Neural progenitor cell (in vitro differentiated cells): ENCODE data around the gene CPM. TPM values are rescaled to one million over a fixed set of nuclear protein-coding genes. Genes with fewer than 3 reads are reported as not detected.

ENCODE experiments used
- DNase-seq: peaks from one replicate; pipeline ENCODE4 v3.0.0-alpha.2; 2016; ENCODE audit warnings: low spot score
- H2AFZ ChIP-seq: fragments of 200-600 bp; sonication (generic); replicated peaks from 2 replicates; pipeline ENCODE4 v1.6.1; 2016; ENCODE audit warnings: antibody characterized with exemption
- H3F3A ChIP-seq: fragments of 200-600 bp; sonication (generic); 2 replicates; pipeline ENCODE4 v1.6.1; 2016; ENCODE audit warnings: antibody characterized with exemption, low read depth
- H3K27ac ChIP-seq: fragments of 200-600 bp; sonication (generic); 2 replicates; pipeline ENCODE4 v1.5.1; 2016; ENCODE audit warnings: mild to moderate bottlenecking
- H3K27me3 ChIP-seq: fragments of 200-600 bp; sonication (generic); 2 replicates; pipeline ENCODE4 v1.6.1; 2016; ENCODE audit warnings: mild to moderate bottlenecking, moderate library complexity
- H3K36me3 ChIP-seq: fragments of 200-600 bp; sonication (generic); 2 replicates; pipeline ENCODE4 v1.5.1; 2016
- H3K4me1 ChIP-seq: fragments of 200-600 bp; sonication (generic); 2 replicates; pipeline ENCODE4 v1.6.1; 2016; ENCODE audit warnings: mixed run types
- H3K4me2 ChIP-seq: fragments of 200-600 bp; sonication (generic); 2 replicates; pipeline ENCODE4 v1.6.1; 2016
- H3K4me3 ChIP-seq: fragments of 200-600 bp; sonication (generic); 2 replicates; pipeline ENCODE4 v1.5.1; 2016
- H3K79me2 ChIP-seq: fragments of 200-600 bp; sonication (generic); 2 replicates; pipeline ENCODE4 v1.6.1; 2016; ENCODE audit warnings: low read depth
- H3K9ac ChIP-seq: fragments of 200-600 bp; sonication (generic); 2 replicates; pipeline ENCODE4 v1.6.1; 2016
- H3K9me3 ChIP-seq: fragments of 200-600 bp; sonication (generic); 2 replicates; pipeline ENCODE4 v1.5.1; 2016; ENCODE audit warnings: low read depth
- H4K20me1 ChIP-seq: fragments of 200-600 bp; sonication (generic); 2 replicates; pipeline ENCODE4 v1.6.1; 2016; ENCODE audit warnings: low read depth
- H3K27ac Mint-ChIP-seq: 3 replicates; pipeline ENCODE4 v1.8.0; 2021; ENCODE audit warnings: mixed read lengths
- H3K27me3 Mint-ChIP-seq: 2 replicates; pipeline ENCODE4 v1.8.0; 2022; ENCODE audit warnings: low read depth, mild to moderate bottlenecking, inconsistent platforms, moderate library complexity, mixed read lengths; ENCODE audit not compliant: insufficient read depth
- H3K36me3 Mint-ChIP-seq: 3 replicates; pipeline ENCODE4 v1.8.0; 2021; ENCODE audit warnings: mixed read lengths
- H3K4me1 Mint-ChIP-seq: 3 replicates; pipeline ENCODE4 v1.8.0; 2021; ENCODE audit warnings: mixed read lengths
- H3K4me3 Mint-ChIP-seq: 3 replicates; pipeline ENCODE4 v1.8.0; 2021; ENCODE audit warnings: mild to moderate bottlenecking, moderate library complexity, mixed read lengths
- H3K9me3 Mint-ChIP-seq: 3 replicates; pipeline ENCODE4 v1.8.0; 2020; ENCODE audit warnings: mixed read lengths
- CTCF ChIP-seq: fragments of 200-600 bp; sonication (generic); IDR thresholded peaks from 2 replicates; pipeline ENCODE4 v1.5.1; 2017; ENCODE audit warnings: antibody characterized with exemption, mild to moderate bottlenecking
- EZH2 ChIP-seq: fragments of 200-600 bp; sonication (generic); IDR thresholded peaks from 2 replicates; pipeline ENCODE4 v1.6.1; 2017; ENCODE audit warnings: antibody characterized with exemption, mild to moderate bottlenecking, moderate library complexity
- EZH2phosphoT487 ChIP-seq: fragments of 200-600 bp; sonication (generic); IDR thresholded peaks from 2 replicates; pipeline ENCODE4 v1.6.1; 2017; ENCODE audit warnings: antibody characterized with exemption
- total RNA-seq: library from RNA; depleted of rRNA; stranded (reverse); fragments of >200 nt; gene quantifications from 2 replicates; pipeline ENCODE4 v1.2.3, GENCODE V29; 2015; ENCODE audit warnings: low replicate concordance

CPM gene
- total RNA-seq, 1 donor from 2014 or later = 0.02 TPM

- peaks cover 3% of the 10 kb centered on the region for H3K9me3 Mint-ChIP-seq
- H3K27ac Mint-ChIP-seq = no peak overlapping the region
- no peaks in the 10 kb centered on the region for H3K79me2 ChIP-seq
- no peaks in the 10 kb centered on the region for H3K36me3 ChIP-seq
- H3K27me3 Mint-ChIP-seq = peaks cover 24% of the 10 kb centered on the region
- H3K27me3 ChIP-seq = peaks cover 45% of the 10 kb centered on the region
- H3K4me2 ChIP-seq = peak overlapping the region; percentile 78
- no peak overlapping the region for H3K27ac ChIP-seq
- H3K36me3 Mint-ChIP-seq = no peaks in the 10 kb centered on the region
- H3F3A ChIP-seq = peaks cover 11% of the 10 kb centered on the region
- no peak overlapping the region for H3K9ac ChIP-seq
- peak overlapping the region; percentile 94 for H2AFZ ChIP-seq
- peak overlapping the region; percentile 59 for H3K4me3 ChIP-seq
- H4K20me1 ChIP-seq = no peaks in the 10 kb centered on the region
- no peak for DNase-seq
- no peaks in the 10 kb centered on the region for H3K9me3 ChIP-seq
- H3K4me3 Mint-ChIP-seq = peak overlapping the region; percentile 85
- H3K4me1 Mint-ChIP-seq = peaks cover 7% of the 10 kb centered on the region
- peaks cover 6% of the 10 kb centered on the region for H3K4me1 ChIP-seq
- TF ChIP-seq EZH2 = no peak
- TF ChIP-seq EZH2phosphoT487 = peak; percentile 61
Measured at GRCh38 chr12:68932128-68932960, 627 bp downstream of the CPM start.

GRCh38 chr12:68930178-68930577 lies 2.8 kb downstream of the CPM start:
- H3K27me3 ChIP-seq = peaks cover 45% of the 10 kb centered on the region
- no peaks in the 10 kb centered on the region for H4K20me1 ChIP-seq
- Mint-ChIP-seq H3K4me3 (no peak overlapping the region), H3K9me3 (peaks cover 3% of the 10 kb centered on the region), H3K27ac (no peak overlapping the region), H3K36me3 (no peaks in the 10 kb centered on the region), H3K4me1 (peaks cover 7% of the 10 kb centered on the region), H3K27me3 (peaks cover 24% of the 10 kb centered on the region)
- H3F3A ChIP-seq = peaks cover 11% of the 10 kb centered on the region
- no peaks in the 10 kb centered on the region for H3K79me2 ChIP-seq
- H3K9ac ChIP-seq = no peak overlapping the region
- H3K4me1 ChIP-seq = peaks cover 6% of the 10 kb centered on the region
- H3K27ac ChIP-seq = no peak overlapping the region
- no peak overlapping the region for H3K4me2 ChIP-seq
- H3K36me3 ChIP-seq = no peaks in the 10 kb centered on the region
- no peak for TF ChIP-seq EZH2phosphoT487
- H3K4me3 ChIP-seq = no peak overlapping the region
- DNase-seq = no peak
- H3K9me3 ChIP-seq = no peaks in the 10 kb centered on the region
- no peak overlapping the region for H2AFZ ChIP-seq

- Mint-ChIP-seq H3K9me3 (peaks cover 3% of the 10 kb centered on the region), H3K4me3 (no peak overlapping the region), H3K27me3 (peaks cover 2% of the 10 kb centered on the region), H3K27ac (no peak overlapping the region), H3K4me1 (peaks cover 15% of the 10 kb centered on the region), H3K36me3 (no peaks in the 10 kb centered on the region)
- no peak overlapping the region for H3K27ac ChIP-seq
- no peak overlapping the region for H3K4me2 ChIP-seq
- no peak overlapping the region for H3K4me3 ChIP-seq
- TF ChIP-seq EZH2phosphoT487 (no peak), CTCF (no peak)
- no peaks in the 10 kb centered on the region for H3K36me3 ChIP-seq
- H3K9ac ChIP-seq = no peak overlapping the region
- no peaks in the 10 kb centered on the region for H3K79me2 ChIP-seq
- DNase-seq = no peak
- no peaks in the 10 kb centered on the region for H3K4me1 ChIP-seq
- H3K9me3 ChIP-seq = no peaks in the 10 kb centered on the region
- H3K27me3 ChIP-seq = no peaks in the 10 kb centered on the region
- H3F3A ChIP-seq = no peaks in the 10 kb centered on the region
- no peak overlapping the region for H2AFZ ChIP-seq
- no peaks in the 10 kb centered on the region for H4K20me1 ChIP-seq
Measured at GRCh38 chr12:68924546-68924945, 8.4 kb downstream of the CPM start.

GRCh38 chr12:68919581-68920239 lies 13.3 kb downstream of the CPM start:
- no peaks in the 10 kb centered on the region for H3K36me3 Mint-ChIP-seq
- Histone ChIP-seq H2AFZ (no peak overlapping the region), H3K4me1 (peaks cover 8% of the 10 kb centered on the region), H3K27ac (no peak overlapping the region), H3K79me2 (no peaks in the 10 kb centered on the region), H3K9ac (no peak overlapping the region), H3K4me3 (no peak overlapping the region), H3F3A (no peaks in the 10 kb centered on the region), H3K4me2 (no peak overlapping the region), H3K9me3 (no peaks in the 10 kb centered on the region), H4K20me1 (no peaks in the 10 kb centered on the region), H3K36me3 (no peaks in the 10 kb centered on the region), H3K27me3 (no peaks in the 10 kb centered on the region)
- no peaks in the 10 kb centered on the region for H3K9me3 Mint-ChIP-seq
- DNase-seq = no peak
- no peak overlapping the region for H3K27ac Mint-ChIP-seq
- H3K4me3 Mint-ChIP-seq = no peak overlapping the region
- no peak for TF ChIP-seq EZH2phosphoT487
- peaks cover 15% of the 10 kb centered on the region for H3K4me1 Mint-ChIP-seq
- H3K27me3 Mint-ChIP-seq = peaks cover 2% of the 10 kb centered on the region
